ENCODE data around the gene KCTD11. TPM values are rescaled to one million over a fixed set of nuclear protein-coding genes. Genes with fewer than 3 reads are reported as not detected.

KCTD11 gene
- total RNA-seq, 1 experiment from 2014 or later: 5.4 TPM

- H3K4me2 ChIP-seq (ENCODE audit: low read length): peak within 1 kb of the TSS; percentile 97
- intact Hi-C loops (cut with micrococcal nuclease): loop anchor here (1.0 to 5.0 kb wide), 2 partner anchors 37 to 43 kb away; partner anchors contain the start of gene TMEM95
- peaks cover 7 to 25% of the 10 kb centered on the region in 2 experiments for H3K4me1 ChIP-seq (ENCODE audit: control insufficient read depth in 1 of 2, insufficient read depth in 2 of 2, low read length in 2 of 2)
- no peaks in the 10 kb centered on the region for H3K9me3 ChIP-seq (ENCODE audit: control insufficient read depth in 1 of 2, insufficient read depth in 1 of 2, low read depth in 1 of 2, low read length in 2 of 2)
- no peaks in the 10 kb centered on the region for H4K20me1 ChIP-seq (ENCODE audit: insufficient read depth)
- no peaks in the 10 kb centered on the region for H3K9me2 ChIP-seq (ENCODE audit: insufficient read depth)
- BruUV-seq (replicated peaks): no TSS peak
- no peaks in the 10 kb centered on the region for H3K27me3 ChIP-seq (ENCODE audit: insufficient read depth, low read length)
- no peak for DNase-seq (ENCODE audit: low read depth, low spot score)
- H3K4me3 ChIP-seq (replicated peaks in 1 of 2; ENCODE audit: low read depth in 1 of 2, low read length in 2 of 2): peak within 1 kb of the TSS; percentile 58 to 84
- no peak within 1 kb of the TSS for H2AFZ ChIP-seq (ENCODE audit: low read depth, low read length, poor library complexity, severe bottlenecking)
- ChIA-PET POLR2A (interaction anchor here (0.6 to 1.6 kb wide), 5 partner anchors 9 to 176 kb away, joined by 3 to 22 read pairs (median 3); partner anchors contain the start of genes TMEM102, TMEM256 and TNK1), CTCF (interaction anchor here (0.6 to 1.8 kb wide), 4 partner anchors 9 to 166 kb away, joined by 3 to 9 read pairs (median 6); partner anchors contain the start of genes TMEM256 and TNK1), RAD21 (ENCODE audit: low non-redundant PET in 1 of 2, low total read pairs in 2 of 2, uncharacterized antibody in 2 of 2, unreplicated experiment in 2 of 2) (interaction anchor here in 1 of 2 experiments (0.5 to 1.0 kb wide), 2 partner anchors 10 to 40 kb away, joined by 3 read pairs; partner anchors contain the start of genes TMEM102 and TMEM256)
- peak within 1 kb of the TSS; percentile 75 for H3K9ac ChIP-seq (ENCODE audit: low read length)
- peak within 1 kb of the TSS; percentile 93 for H3K27ac ChIP-seq (ENCODE audit: low read depth, low read length)
- H3K79me2 ChIP-seq (ENCODE audit: insufficient read depth, low read length): 0 out of 2 replicates have a peak, but pooled peaks cover 7% of the 10 kb centered on the region
- peaks cover 7 to 10% of the 10 kb centered on the region in 2 experiments; a peak in 2 of 4 replicates for H3K36me3 ChIP-seq (ENCODE audit: control insufficient read depth in 1 of 2, insufficient read depth in 2 of 2, low read length in 2 of 2)
- peak; percentile 89 for ATAC-seq
- no peak for TF ChIP-seq CBX3 (IDR thresholded peaks at IDR 0.05; ENCODE audit: low read depth)
- TF ChIP-seq YY1 (IDR thresholded peaks at IDR 0.05; ENCODE audit: extremely low read depth, insufficient replicate concordance, low read depth, low read length): no peak
- TF ChIP-seq ZFX (IDR thresholded peaks at IDR 0.05): peak; percentile 75; the same call in 1 of the 2 replicates
- peak; percentile 74 for TF ChIP-seq POLR2A (IDR thresholded peaks at IDR 0.05; ENCODE audit: borderline replicate concordance, extremely low read depth, insufficient read depth, insufficient read length)
- TF ChIP-seq TCF7L2 (IDR thresholded peaks at IDR 0.05; ENCODE audit: borderline replicate concordance, extremely low read depth, insufficient read depth, insufficient read length): no peak
- peak; percentile 85 for TF ChIP-seq MAX (IDR thresholded peaks at IDR 0.05)
- TF ChIP-seq POLR2AphosphoS5 (IDR thresholded peaks at IDR 0.05; ENCODE audit: low read depth, low read length): peak; percentile 92
- TF ChIP-seq JUND (IDR thresholded peaks at IDR 0.05): no peak
- peak; percentile 67 for TF ChIP-seq EGR1 (IDR thresholded peaks at IDR 0.05; ENCODE audit: low read depth)
- TF ChIP-seq, protein P1, sequence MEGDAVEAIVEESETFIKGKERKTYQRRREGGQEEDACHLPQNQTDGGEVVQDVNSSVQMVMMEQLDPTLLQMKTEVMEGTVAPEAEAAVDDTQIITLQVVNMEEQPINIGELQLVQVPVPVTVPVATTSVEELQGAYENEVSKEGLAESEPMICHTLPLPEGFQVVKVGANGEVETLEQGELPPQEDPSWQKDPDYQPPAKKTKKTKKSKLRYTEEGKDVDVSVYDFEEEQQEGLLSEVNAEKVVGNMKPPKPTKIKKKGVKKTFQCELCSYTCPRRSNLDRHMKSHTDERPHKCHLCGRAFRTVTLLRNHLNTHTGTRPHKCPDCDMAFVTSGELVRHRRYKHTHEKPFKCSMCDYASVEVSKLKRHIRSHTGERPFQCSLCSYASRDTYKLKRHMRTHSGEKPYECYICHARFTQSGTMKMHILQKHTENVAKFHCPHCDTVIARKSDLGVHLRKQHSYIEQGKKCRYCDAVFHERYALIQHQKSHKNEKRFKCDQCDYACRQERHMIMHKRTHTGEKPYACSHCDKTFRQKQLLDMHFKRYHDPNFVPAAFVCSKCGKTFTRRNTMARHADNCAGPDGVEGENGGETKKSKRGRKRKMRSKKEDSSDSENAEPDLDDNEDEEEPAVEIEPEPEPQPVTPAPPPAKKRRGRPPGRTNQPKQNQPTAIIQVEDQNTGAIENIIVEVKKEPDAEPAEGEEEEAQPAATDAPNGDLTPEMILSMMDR (IDR thresholded peaks at IDR 0.05 in 2 of 3, conservative IDR thresholded peaks at IDR 0.05 in 1 of 3; ENCODE audit: borderline replicate concordance in 1 of 3, insufficient read depth in 1 of 3, low read depth in 2 of 3, low read length in 2 of 3): peak in 2 of 3 experiments; percentile 41 to 47; a peak in 4 of 6 replicates
- peak; percentile 18; the same call in 1 of the 2 replicates for TF ChIP-seq SP1 (IDR thresholded peaks at IDR 0.05; ENCODE audit: low read depth)
- TF ChIP-seq SIN3A (IDR thresholded peaks at IDR 0.05; ENCODE audit: low read depth): no peak; the same call in 1 of the 2 replicates
Measured at GRCh38 chr17:7394452-7395191, 42.7 kb downstream of the KCTD11 start, which contains the start of gene PLSCR3. Gene PLSCR3 (minus strand): TSS chr17:7394525. CDS start chr17:7394110, 415 bp downstream.
